GM18520 (cell line): ENCODE results near the gene NFIC.
"Not testable (repeated sequence)": the region's sequence is repeated elsewhere in the genome, so short reads cannot be mapped to it uniquely, and the experiment has no call there.

Source experiments
- ATAC-seq: cut with Tn5 transposase; IDR thresholded peaks from one replicate; pipeline ENCODE4 v1.9.1; 2021; ENCODE audit not compliant: unreplicated experiment

Gene NFIC

GRCh38 chr19:3506384-3507340, 140.3 kb downstream of the NFIC start:
- no peak for ATAC-seq

- ATAC-seq, result no peak
These were observed 141.2 kb downstream of the NFIC start for GRCh38 chr19:3507371-3508120.

- ATAC-seq, result not testable (repeated sequence)
These were observed 141.8 kb downstream of the NFIC start for GRCh38 chr19:3508121-3508661.

- ATAC-seq, result no peak
These were observed 142.6 kb downstream of the NFIC start for GRCh38 chr19:3508771-3509535.

- ATAC-seq, result no peak
These were observed 143.2 kb downstream of the NFIC start for GRCh38 chr19:3509566-3509989.

- ATAC-seq, result no peak
These were observed 144.3 kb downstream of the NFIC start for GRCh38 chr19:3510727-3511126.

GRCh38 chr19:3511506-3512251, 145.3 kb downstream of the NFIC start:
- ATAC-seq, result no peak

GRCh38 chr19:3512562-3513228, 146.3 kb downstream of the NFIC start:
- ATAC-seq, result no peak

- ATAC-seq, result no peak
These were observed 147.1 kb downstream of the NFIC start for GRCh38 chr19:3513229-3514140.

GRCh38 chr19:3514930-3515329, 148.5 kb downstream of the NFIC start:
- ATAC-seq, result no peak

GRCh38 chr19:3515891-3516422, 149.6 kb downstream of the NFIC start:
- no peak for ATAC-seq

GRCh38 chr19:3516675-3517207, 150.4 kb downstream of the NFIC start:
- ATAC-seq, result no peak

- ATAC-seq, result no peak
These were observed 151.3 kb downstream of the NFIC start for GRCh38 chr19:3517638-3518037.

GRCh38 chr19:3518255-3518654, 151.9 kb downstream of the NFIC start:
- no peak for ATAC-seq

GRCh38 chr19:3518659-3519058, 152.3 kb downstream of the NFIC start:
- no peak for ATAC-seq
